HEK293 (cell line): ENCODE measurements around the gene NAP1L1.

Source experiments
- REST ChIP-seq: fragments of 450-650 bp; formaldehyde crosslinking; IDR thresholded peaks from 2 replicates; pipeline ENCODE4 v1.5.1; 2016; ENCODE audit warnings: missing biosample characterization, missing genetic modification characterization
- ZBTB44 ChIP-seq: fragments of 450-650 bp; IDR thresholded peaks from 2 replicates; pipeline ENCODE4 v1.5.1; 2018; ENCODE audit warnings: missing biosample characterization, mild to moderate bottlenecking, missing genetic modification characterization

- TF ChIP-seq ZBTB44 (tag by site-specific recombination) = no peak
- no peak for TF ChIP-seq REST (tag by site-specific recombination)
These were observed 10.3 kb upstream of the NAP1L1 start for GRCh38 chr12:76094754-76095153.
